IPS DF 6.9 (cell line): ENCODE measurements around the gene CCDC40.

Experiments used
- DNase-seq: peaks from one replicate; pipeline ENCODE4 v3.0.0-alpha.2; 2013; ENCODE audit warnings: low read depth, low spot score
- H3K27ac ChIP-seq: one replicate; pipeline ENCODE4 v1.5.1; 2013; ENCODE audit warnings: low read length, control low read depth
- H3K27me3 ChIP-seq: 2 replicates; pipeline ENCODE4 v1.6.1; 2013; ENCODE audit warnings: mild to moderate bottlenecking, low read length; ENCODE audit not compliant: control insufficient read depth, insufficient read depth
- H3K36me3 ChIP-seq: 2 replicates; pipeline ENCODE4 v1.6.1; 2013; ENCODE audit warnings: low read length; ENCODE audit not compliant: control insufficient read depth, insufficient read depth
- H3K4me1 ChIP-seq: 2 replicates; pipeline ENCODE4 v1.6.1; 2013; ENCODE audit warnings: low read length; ENCODE audit not compliant: control insufficient read depth, insufficient read depth
- H3K4me3 ChIP-seq: 2 replicates; pipeline ENCODE4 v1.5.1; 2013; ENCODE audit warnings: mild to moderate bottlenecking, low read length
- H3K9me3 ChIP-seq: 2 replicates; pipeline ENCODE4 v1.6.1; 2013; ENCODE audit warnings: low read length, inconsistent platforms; ENCODE audit not compliant: control insufficient read depth, insufficient read depth
- WGBS: extraction: QIAGEN DNeasy Blood & Tissue Kit; methylation state at CpG from one replicate; pipeline ENCODE4 v1.1.7; 2013; ENCODE audit warnings: mixed read lengths, missing lambda C conversion rate; ENCODE audit not compliant: insufficient read length, insufficient coverage; 5-methylcytosine and 5-hydroxymethylcytosine counted together

Gene CCDC40

GRCh38 chr17:80035937-80036714, at the start of gene CCDC40:
Gene CCDC40 (plus strand): TSS chr17:80036642. CDS start chr17:80036663, 21 bp downstream.
- H3K4me1 ChIP-seq: no peaks in the 10 kb centered on the region
- DNase-seq: no peak
- peak within 1 kb of the TSS; percentile 94 for H3K4me3 ChIP-seq
- H3K27ac ChIP-seq: no peak within 1 kb of the TSS
- WGBS: no CpG with 5 or more reads among the region's 89 CpGs
- no peaks in the 10 kb centered on the region for H3K36me3 ChIP-seq
- H3K9me3 ChIP-seq: no peaks in the 10 kb centered on the region
- H3K27me3 ChIP-seq: no peaks in the 10 kb centered on the region

GRCh38 chr17:79987187-79987934, 49.1 kb upstream of the CCDC40 start:
- WGBS: no CpG with 5 or more reads among the region's 18 CpGs
- H3K27ac ChIP-seq: no peak overlapping the region
- H3K36me3 ChIP-seq: no peaks in the 10 kb centered on the region
- H3K4me1 ChIP-seq: peaks cover 10% of the 10 kb centered on the region
- DNase-seq: no peak
- no peaks in the 10 kb centered on the region for H3K9me3 ChIP-seq
- no peaks in the 10 kb centered on the region for H3K27me3 ChIP-seq
- H3K4me3 ChIP-seq: no peak overlapping the region

- H3K4me1 ChIP-seq: peaks cover 13% of the 10 kb centered on the region
- no peaks in the 10 kb centered on the region for H3K36me3 ChIP-seq
- no peak for DNase-seq
- H3K27me3 ChIP-seq: no peaks in the 10 kb centered on the region
- no peaks in the 10 kb centered on the region for H3K9me3 ChIP-seq
- no peak overlapping the region for H3K4me3 ChIP-seq
- no CpG with 5 or more reads among the region's 7 CpGs for WGBS
- no peak overlapping the region for H3K27ac ChIP-seq
These were observed 48.6 kb upstream of the CCDC40 start for GRCh38 chr17:79987935-79988184.

- H3K36me3 ChIP-seq: no peaks in the 10 kb centered on the region
- DNase-seq: no peak
- no peaks in the 10 kb centered on the region for H3K9me3 ChIP-seq
- no peak overlapping the region for H3K27ac ChIP-seq
- WGBS: no CpG with 5 or more reads among the region's 28 CpGs
- H3K4me3 ChIP-seq: no peak overlapping the region
- peaks cover 15% of the 10 kb centered on the region for H3K4me1 ChIP-seq
- no peaks in the 10 kb centered on the region for H3K27me3 ChIP-seq
These were observed 48.1 kb upstream of the CCDC40 start for GRCh38 chr17:79988185-79988971.

- H3K9me3 ChIP-seq: no peaks in the 10 kb centered on the region
- WGBS: no CpG with 5 or more reads among the region's 20 CpGs
- H3K27ac ChIP-seq: no peak overlapping the region
- H3K4me3 ChIP-seq: no peak overlapping the region
- no peaks in the 10 kb centered on the region for H3K27me3 ChIP-seq
- no peaks in the 10 kb centered on the region for H3K36me3 ChIP-seq
- peaks cover 18% of the 10 kb centered on the region for H3K4me1 ChIP-seq
- DNase-seq: no peak
These were observed 47.2 kb upstream of the CCDC40 start for GRCh38 chr17:79989106-79989835.

- no peaks in the 10 kb centered on the region for H3K27me3 ChIP-seq
- no peaks in the 10 kb centered on the region for H3K36me3 ChIP-seq
- H3K4me1 ChIP-seq: peaks cover 18% of the 10 kb centered on the region
- H3K9me3 ChIP-seq: no peaks in the 10 kb centered on the region
- H3K27ac ChIP-seq: no peak overlapping the region
- no peak for DNase-seq
- no peak overlapping the region for H3K4me3 ChIP-seq
- no CpG with 5 or more reads among the region's 21 CpGs for WGBS
These were observed 46.3 kb upstream of the CCDC40 start for GRCh38 chr17:79990051-79990592.

- DNase-seq: no peak
- Histone ChIP-seq H3K9me3 (no peaks in the 10 kb centered on the region), H3K36me3 (no peaks in the 10 kb centered on the region), H3K27me3 (no peaks in the 10 kb centered on the region), H3K4me1 (peaks cover 18% of the 10 kb centered on the region), H3K27ac (no peak overlapping the region), H3K4me3 (no peak overlapping the region)
- WGBS: no CpG with 5 or more reads among the region's 17 CpGs
These were observed 45.7 kb upstream of the CCDC40 start for GRCh38 chr17:79990704-79991103.

GRCh38 chr17:79991140-79991923, 45.1 kb upstream of the CCDC40 start:
- Histone ChIP-seq H3K9me3 (no peaks in the 10 kb centered on the region), H3K27me3 (no peaks in the 10 kb centered on the region), H3K4me1 (peaks cover 18% of the 10 kb centered on the region), H3K4me3 (peak overlapping the region; percentile 30; the same call in 1 of the 2 replicates), H3K36me3 (no peaks in the 10 kb centered on the region), H3K27ac (no peak overlapping the region)
- WGBS: no CpG with 5 or more reads among the region's 30 CpGs
- DNase-seq: no peak

- Histone ChIP-seq H3K4me3 (peak overlapping the region; percentile 30; the same call in 1 of the 2 replicates), H3K36me3 (no peaks in the 10 kb centered on the region), H3K9me3 (no peaks in the 10 kb centered on the region), H3K27me3 (no peaks in the 10 kb centered on the region), H3K4me1 (peaks cover 18% of the 10 kb centered on the region), H3K27ac (no peak overlapping the region)
- WGBS: no CpG with 5 or more reads among the region's 44 CpGs
- no peak for DNase-seq
These were observed 44.4 kb upstream of the CCDC40 start for GRCh38 chr17:79991924-79992648.
